IMR-90 (cell line): ENCODE results near the gene CETP. TPM values are rescaled to one million over a fixed set of nuclear protein-coding genes. Genes with fewer than 3 reads are reported as not detected.

Experiments used
- MAFK ChIP-seq: IDR thresholded peaks from 2 replicates; pipeline ENCODE4 v1.6.1; 2012; ENCODE audit warnings: low read depth, low read length, improper control_type of control experiment
- NFE2L2 ChIP-seq: fragments of 150-350 bp; IDR thresholded peaks from 2 replicates; pipeline ENCODE4 v1.6.1; 2016; ENCODE audit warnings: low read depth, mild to moderate bottlenecking, low read length
- polyA plus RNA-seq, 3 experiments: library from polyadenylated mRNA; depleted of rRNA; stranded (reverse); fragments of >200 nt; gene quantifications; 2 replicates each; pipeline ENCODE4 v1.2.3, GENCODE V29; 2012; ENCODE audit warnings: low replicate concordance in 1 of 3
- total RNA-seq: library from RNA; depleted of rRNA; stranded (reverse); fragments of >200 nt; gene quantifications from 2 replicates; pipeline ENCODE4 v1.2.3, GENCODE V29; 2012
- TF ChIP-seq, protein P1 (sequence below): fragments of 150-350 bp; IDR thresholded peaks from 2 replicates; pipeline ENCODE4 v1.6.1; 2016; ENCODE audit warnings: low read depth, mild to moderate bottlenecking, low read length, moderate library complexity, borderline replicate concordance

CETP gene
- total and polyA plus RNA-seq, 2 of the 4 experiments (the other 2 are of a cell fraction) = not detected

DNA sequence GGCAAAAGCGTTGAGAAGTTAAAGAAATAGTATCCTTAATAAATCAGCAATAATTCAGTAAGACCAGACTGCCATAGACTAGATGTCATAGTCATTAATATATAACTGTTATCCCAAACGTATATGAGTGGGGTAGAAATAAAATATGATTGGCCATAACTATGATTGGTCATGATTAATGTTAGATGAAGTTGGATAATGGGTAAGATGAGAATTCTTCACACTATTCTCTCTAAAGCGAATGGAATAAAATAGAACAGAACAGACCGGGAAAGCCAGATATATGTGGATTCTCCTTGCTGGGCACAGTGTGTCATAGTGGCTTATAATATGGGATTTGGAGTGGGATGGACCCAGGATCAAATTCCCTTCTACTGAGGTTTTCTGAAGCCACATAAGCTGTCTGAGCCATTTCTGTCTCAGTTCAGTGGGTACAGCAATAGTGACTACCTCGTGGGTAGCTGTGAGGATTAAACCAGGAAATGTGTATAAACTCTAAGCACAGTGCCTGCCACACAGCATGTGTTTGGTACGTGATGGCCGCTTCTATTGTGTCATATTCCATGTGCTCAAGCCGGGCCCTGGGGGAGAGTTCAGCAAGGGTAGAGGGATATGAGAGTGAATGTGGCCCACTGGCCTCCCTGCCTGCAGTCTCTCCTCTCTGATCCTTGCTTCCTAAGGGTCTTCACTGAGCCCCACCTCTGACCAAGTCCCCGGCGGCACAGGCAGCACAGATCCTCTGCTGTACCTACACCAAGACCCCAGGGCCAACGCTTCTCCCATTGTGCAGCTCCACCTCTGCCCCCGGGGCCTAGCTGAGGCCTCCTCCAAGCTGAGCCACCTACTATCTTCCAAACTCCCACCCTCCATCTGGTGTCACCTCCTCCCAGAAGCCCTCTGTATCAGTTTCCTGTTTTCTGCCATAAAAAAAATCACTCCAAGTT, 3.7 kb downstream of the CETP start (continued):
- TF ChIP-seq, protein P1, sequence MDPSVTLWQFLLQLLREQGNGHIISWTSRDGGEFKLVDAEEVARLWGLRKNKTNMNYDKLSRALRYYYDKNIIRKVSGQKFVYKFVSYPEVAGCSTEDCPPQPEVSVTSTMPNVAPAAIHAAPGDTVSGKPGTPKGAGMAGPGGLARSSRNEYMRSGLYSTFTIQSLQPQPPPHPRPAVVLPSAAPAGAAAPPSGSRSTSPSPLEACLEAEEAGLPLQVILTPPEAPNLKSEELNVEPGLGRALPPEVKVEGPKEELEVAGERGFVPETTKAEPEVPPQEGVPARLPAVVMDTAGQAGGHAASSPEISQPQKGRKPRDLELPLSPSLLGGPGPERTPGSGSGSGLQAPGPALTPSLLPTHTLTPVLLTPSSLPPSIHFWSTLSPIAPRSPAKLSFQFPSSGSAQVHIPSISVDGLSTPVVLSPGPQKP = no peak
- TF ChIP-seq MAFK (no peak), NFE2L2 (no peak)
